Lung (tissue), 12 donors: ENCODE measurements around the gene AGRP. TPM values are rescaled to one million over a fixed set of nuclear protein-coding genes. Genes with fewer than 3 reads are reported as not detected.

Experiments
- ATAC-seq: fragments of 200-7000 bp; cut with Tn5 transposase; one replicate; pipeline ENCODE4 v1.9.1; 2020; ENCODE audit warnings: moderate number of reproducible peaks; ENCODE audit not compliant: insufficient read depth, low FRiP score
- DNase-seq, 3 donors: peaks; one replicate each; pipeline ENCODE4 v3.0.0-alpha.2; 2013 to 2017
- H3K27ac ChIP-seq, 2 donors: one replicate each; pipeline ENCODE4 v1.5.1; 2013; ENCODE audit warnings: mild to moderate bottlenecking in 2 of 2, moderate library complexity in 2 of 2, control low read depth in 1 of 2, inconsistent platforms in 1 of 2, low read depth in 1 of 2, low read length in 1 of 2
- H3K27me3 ChIP-seq, 3 donors: one replicate each; pipeline ENCODE4 v1.5.1; 2013; ENCODE audit warnings: low read length in 2 of 3; ENCODE audit not compliant: control insufficient read depth in 3 of 3, insufficient read depth in 3 of 3
- H3K36me3 ChIP-seq, 4 donors: one replicate each; pipeline ENCODE4 v1.5.1; 2013; ENCODE audit warnings: low read length in 4 of 4, mild to moderate bottlenecking in 1 of 4, moderate library complexity in 1 of 4; ENCODE audit not compliant: control insufficient read depth in 4 of 4, insufficient read depth in 4 of 4
- H3K4me1 ChIP-seq, 5 donors: one replicate each; pipeline ENCODE4 v1.5.1; 2013; ENCODE audit warnings: low read length in 5 of 5, mild to moderate bottlenecking in 2 of 5, moderate library complexity in 1 of 5; ENCODE audit not compliant: control insufficient read depth in 5 of 5, insufficient read depth in 5 of 5
- H3K4me3 ChIP-seq: one replicate; pipeline ENCODE4 v1.5.1; 2013; ENCODE audit warnings: mild to moderate bottlenecking, control low read depth, moderate library complexity
- H3K9ac ChIP-seq, 2 donors: one replicate each; pipeline ENCODE4 v1.5.1; 2013; ENCODE audit warnings: low read length in 2 of 2, control low read depth in 1 of 2; ENCODE audit not compliant: insufficient read depth in 1 of 2
- H3K9me3 ChIP-seq, 4 donors: one replicate each; pipeline ENCODE4 v1.5.1; 2013; ENCODE audit warnings: low read length in 3 of 4, mild to moderate bottlenecking in 1 of 4, moderate library complexity in 1 of 4; ENCODE audit not compliant: control insufficient read depth in 4 of 4, insufficient read depth in 3 of 4
- CTCF ChIP-seq: IDR thresholded peaks from 2 replicates; pipeline ENCODE4 v1.5.1; 2012; ENCODE audit warnings: mild to moderate bottlenecking; ENCODE audit errors: control extremely low read depth, extremely low read depth
- WGBS, 2 donors: extraction: QIAGEN DNeasy Blood & Tissue Kit; methylation state at CpG; one replicate each; pipeline ENCODE4 v1.1.7; 2013; 5-methylcytosine and 5-hydroxymethylcytosine counted together
- polyA plus RNA-seq, 2 donors: library from polyadenylated mRNA; stranded (reverse); fragments of 200-250 nt; gene quantifications; one replicate each; pipeline ENCODE4 v1.2.1, GENCODE V29; 2013
- total RNA-seq, 2 donors: library from RNA; depleted of rRNA in 1 of 2; stranded (reverse); fragments of >200 nt in 1 of 2; gene quantifications; one replicate each; pipeline ENCODE4 v1.2.1, GENCODE V29; 2014 to 2021
- donor health status: control.
- donor health status: control.
- donor health status: Bipolar disorder and iron deficiency.
- donor health status: healthy.
- donor health status: DM: yes; HTN: yes; CAD: no.

Gene AGRP
- total and polyA plus RNA-seq, 4 donors = 0.97 to 8.3 (median 1.4) TPM; not detected in 1

DNA sequence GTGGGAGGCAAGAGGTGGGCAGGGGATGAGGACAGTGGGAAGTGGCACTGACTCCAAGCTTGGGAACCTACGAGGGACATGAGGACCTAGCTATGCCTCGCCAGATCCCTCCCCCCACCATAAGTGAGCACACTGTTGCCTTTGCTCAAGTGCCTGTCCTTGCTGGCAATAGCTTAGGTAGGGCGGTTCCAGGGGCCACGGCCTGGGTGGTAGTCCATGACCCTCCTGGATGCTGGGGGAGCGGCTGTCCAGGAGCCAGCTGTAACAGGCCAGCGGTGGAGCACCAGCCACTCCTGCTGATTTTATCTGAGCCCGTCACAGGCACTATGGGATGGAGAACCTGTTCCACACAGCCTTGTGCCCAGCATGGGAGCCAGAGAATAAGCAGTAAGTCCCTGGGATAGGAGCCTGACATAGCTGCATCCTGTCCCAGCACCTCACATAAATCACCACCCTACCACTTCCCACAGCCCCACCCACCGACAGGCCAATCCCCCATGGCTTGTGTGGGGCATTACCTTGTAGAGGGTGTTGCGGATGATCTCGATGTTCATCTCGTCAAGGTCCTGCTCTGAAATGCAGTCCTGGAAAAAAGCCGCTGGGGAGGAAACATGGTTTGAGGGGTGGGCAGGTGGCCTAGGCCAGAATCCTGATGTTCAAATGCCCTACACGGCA is 40.6 kb downstream of the AGRP start:
- WGBS, 2 donors = 80 to 82% methylated on average over 13 of the region's 13 CpGs
- DNase-seq = no peak

GRCh38 chr16:67441907-67442306 is 41.4 kb downstream of the AGRP start:
- no peaks in the 10 kb centered on the region for H3K27me3 ChIP-seq
- TF ChIP-seq CTCF = no peak
- peaks cover 0 to 71% (median 14%) of the 10 kb centered on the region in 4 donors for H3K36me3 ChIP-seq
- H3K9me3 ChIP-seq = peaks cover 0 to 2% (median 0%) of the 10 kb centered on the region in 4 donors
- WGBS, 2 donors = 73 to 88% methylated on average over 5 of the region's 5 CpGs
- DNase-seq (peak; percentile 79 to 85 (median 80)), ATAC-seq (no peak)
- H3K9ac ChIP-seq = no peak overlapping the region
- H3K4me1 ChIP-seq = peaks cover 10 to 58% (median 28%) of the 10 kb centered on the region in 5 donors
- no peak overlapping the region for H3K4me3 ChIP-seq
- H3K27ac ChIP-seq = peak overlapping the region in 1 of 2 donors; percentile 17

More for the DNA sequence above, 40.6 kb downstream of the AGRP start:
- Histone ChIP-seq H3K9me3 (peaks cover 0 to 2% (median 0%) of the 10 kb centered on the region in 4 donors), H3K36me3 (peaks cover 0 to 71% (median 10%) of the 10 kb centered on the region in 4 donors), H3K27ac (no peak overlapping the region), H3K27me3 (no peaks in the 10 kb centered on the region), H3K9ac (no peak overlapping the region), H3K4me3 (no peak overlapping the region), H3K4me1 (peaks cover 17 to 66% (median 30%) of the 10 kb centered on the region in 5 donors)
- no peak for ATAC-seq
- no peak for TF ChIP-seq CTCF

DNA sequence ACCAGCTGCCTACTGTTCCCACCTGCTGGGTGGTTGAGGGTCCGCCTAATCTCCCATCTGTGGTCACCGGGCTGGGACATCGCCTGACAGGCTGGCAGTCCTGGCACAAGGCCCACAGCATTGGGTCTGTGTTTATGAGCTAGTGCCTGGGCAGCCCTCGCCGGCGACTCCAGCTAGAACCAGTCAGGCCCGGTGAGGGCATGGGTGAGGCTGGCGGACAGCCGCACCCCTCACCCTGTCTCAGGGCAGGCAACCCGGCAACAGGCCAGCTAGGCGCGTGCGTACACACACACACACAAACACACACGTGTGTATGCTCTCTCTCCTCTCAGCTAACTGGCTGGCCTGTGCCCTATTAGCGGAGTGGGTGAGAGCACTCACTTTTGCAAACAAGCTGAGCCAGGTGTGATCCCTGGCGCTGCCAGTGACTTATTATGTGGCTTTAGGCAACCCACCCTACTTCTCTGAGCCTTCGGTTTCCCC is 42.0 kb downstream of the AGRP start:
- peaks cover 0 to 75% (median 14%) of the 10 kb centered on the region in 4 donors for H3K36me3 ChIP-seq
- peak; percentile 49 for ATAC-seq
- DNase-seq = peak; percentile 45 to 76 (median 47)
- H3K27ac ChIP-seq = peak overlapping the region in 1 of 2 donors; percentile 17
- H3K27me3 ChIP-seq = no peaks in the 10 kb centered on the region
- peaks cover 0 to 2% (median 0%) of the 10 kb centered on the region in 4 donors for H3K9me3 ChIP-seq
- TF ChIP-seq CTCF = no peak
- WGBS, 2 donors = 65 to 67% methylated on average over 17 of the region's 17 CpGs
- no peak overlapping the region for H3K9ac ChIP-seq
- peaks cover 4 to 52% (median 22%) of the 10 kb centered on the region in 5 donors for H3K4me1 ChIP-seq
- no peak overlapping the region for H3K4me3 ChIP-seq
